Stomach smooth muscle (tissue), 2 donors: ENCODE measurements around the gene ARMS2.

Experiments used
- H3K27ac ChIP-seq: one replicate; pipeline ENCODE4 v1.7.0; 2013; ENCODE audit warnings: mild to moderate bottlenecking, low read length, inconsistent platforms
- H3K27me3 ChIP-seq, 2 donors: one replicate each; pipeline ENCODE4 v1.7.0; 2013; ENCODE audit warnings: low read length in 2 of 2; ENCODE audit not compliant: insufficient read depth in 2 of 2, control insufficient read depth in 1 of 2
- H3K36me3 ChIP-seq, 2 donors: one replicate each; pipeline ENCODE4 v1.7.0; 2013; ENCODE audit warnings: low read length in 2 of 2; ENCODE audit not compliant: control insufficient read depth in 2 of 2, insufficient read depth in 2 of 2
- H3K4me1 ChIP-seq: one replicate; pipeline ENCODE4 v1.7.0; 2013; ENCODE audit warnings: low read length; ENCODE audit not compliant: control insufficient read depth, insufficient read depth
- H3K4me3 ChIP-seq, 2 donors: one replicate each; pipeline ENCODE4 v1.7.0; 2013; ENCODE audit warnings: low read length in 2 of 2
- H3K9ac ChIP-seq, 2 donors: one replicate each; pipeline ENCODE4 v1.7.0; 2013; ENCODE audit warnings: low read length in 2 of 2, mild to moderate bottlenecking in 1 of 2
- H3K9me3 ChIP-seq, 2 donors: one replicate each; pipeline ENCODE4 v1.7.0; 2013; ENCODE audit warnings: low read length in 2 of 2; ENCODE audit not compliant: control insufficient read depth in 2 of 2
- donor health status: healthy.
- donor health status: Pancreatic carcinoma.

Gene ARMS2

DNA sequence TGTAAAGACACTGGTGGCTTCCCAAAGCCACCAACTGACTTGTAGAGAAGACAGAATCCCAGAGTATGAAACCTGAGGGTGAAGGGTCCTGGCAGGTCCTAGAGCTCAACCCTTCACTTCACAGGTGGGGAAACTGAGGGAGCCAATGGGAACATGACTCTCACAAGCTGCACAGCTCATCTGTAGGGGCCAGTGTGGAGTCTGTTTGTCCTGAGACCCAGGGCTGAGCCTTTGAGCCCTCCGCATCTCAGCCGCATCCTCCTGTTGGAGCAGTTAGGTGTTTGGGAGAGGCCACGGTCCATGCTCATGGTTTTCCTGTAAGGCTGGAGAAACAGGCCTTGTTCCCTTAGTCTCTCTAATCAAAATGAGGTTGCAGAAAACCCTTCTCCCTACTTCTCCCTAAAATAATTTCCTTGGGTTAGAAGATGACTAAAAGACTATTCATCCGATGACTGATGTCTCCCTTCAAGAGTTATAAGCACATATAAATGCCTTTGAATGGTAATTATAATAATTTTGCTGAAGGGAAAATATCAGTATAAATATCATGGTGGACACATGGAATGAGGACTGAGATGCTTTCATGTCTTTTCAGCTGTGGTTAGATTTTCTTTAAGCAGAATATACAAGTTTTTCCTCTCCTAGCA lies 17.2 kb downstream of the ARMS2 start:
- no peak overlapping the region for H3K9ac ChIP-seq
- H3K27ac ChIP-seq, result no peak overlapping the region
- peaks cover 39% of the 10 kb centered on the region for H3K4me1 ChIP-seq
- H3K4me3 ChIP-seq, result no peak overlapping the region
- no peaks in the 10 kb centered on the region for H3K9me3 ChIP-seq
- H3K27me3 ChIP-seq, result no peaks in the 10 kb centered on the region
- H3K36me3 ChIP-seq, result no peaks in the 10 kb centered on the region

DNA sequence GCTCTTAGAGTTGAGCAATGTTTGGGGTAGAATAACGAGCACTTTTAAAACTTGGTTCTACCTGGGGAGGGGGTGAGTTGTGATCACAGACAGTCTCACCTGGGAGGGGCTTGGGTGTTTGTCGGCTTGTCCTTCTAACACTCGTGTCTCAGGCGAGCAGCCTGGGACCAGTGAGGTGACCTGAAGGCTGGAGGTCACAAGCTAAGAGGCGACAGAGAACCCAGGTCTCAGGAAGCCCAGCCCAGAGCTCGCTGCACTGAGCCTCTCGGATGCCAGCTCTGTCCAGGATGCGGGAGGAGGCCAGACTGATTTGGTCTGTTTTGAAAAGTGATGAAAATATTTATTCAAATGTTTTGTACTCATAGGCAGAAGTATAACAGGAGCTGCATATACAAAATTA lies 18.7 kb downstream of the ARMS2 start:
- H3K27me3 ChIP-seq, result no peaks in the 10 kb centered on the region
- no peak overlapping the region for H3K27ac ChIP-seq
- no peak overlapping the region for H3K4me3 ChIP-seq
- H3K4me1 ChIP-seq, result peaks cover 51% of the 10 kb centered on the region
- H3K9ac ChIP-seq, result no peak overlapping the region
- no peaks in the 10 kb centered on the region for H3K9me3 ChIP-seq
- no peaks in the 10 kb centered on the region for H3K36me3 ChIP-seq

DNA sequence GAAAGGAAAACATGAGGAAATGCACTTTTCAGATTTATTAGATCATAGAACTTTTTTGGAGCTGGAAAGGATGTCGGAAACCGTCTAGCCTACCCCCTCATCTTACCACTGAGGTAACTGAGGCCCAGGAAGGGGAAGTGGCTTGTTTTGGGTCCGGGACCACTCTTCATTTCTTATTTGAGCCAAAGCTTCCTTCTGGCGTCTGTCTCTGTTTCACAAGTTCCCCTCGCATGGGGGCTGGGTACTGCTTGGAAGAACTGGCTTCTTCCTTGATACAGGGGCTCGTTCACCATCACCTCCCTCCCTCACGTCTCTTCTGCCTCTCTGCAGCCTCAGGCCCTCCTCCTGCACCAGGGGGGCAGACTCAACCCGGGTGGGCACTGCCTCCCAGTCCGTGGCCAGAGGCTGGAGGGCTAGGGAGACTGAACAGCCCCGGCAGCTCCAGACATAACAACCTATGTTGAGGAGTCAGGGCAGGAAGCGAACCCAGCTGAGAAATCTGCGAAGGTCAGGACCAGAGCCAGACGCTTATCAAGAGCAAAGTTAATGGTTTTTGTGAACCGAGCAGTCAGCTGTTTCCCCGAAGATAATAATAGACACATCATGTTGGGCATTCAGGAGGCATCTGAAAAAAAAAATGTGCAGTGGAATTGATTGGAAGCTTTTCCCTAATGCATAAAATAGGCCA lies 19.8 kb downstream of the ARMS2 start:
- Histone ChIP-seq H3K9me3 (no peaks in the 10 kb centered on the region), H3K36me3 (no peaks in the 10 kb centered on the region), H3K27me3 (no peaks in the 10 kb centered on the region), H3K4me1 (peaks cover 51% of the 10 kb centered on the region), H3K9ac (no peak overlapping the region), H3K4me3 (peak overlapping the region in 1 of 2 donors; percentile 18), H3K27ac (peak overlapping the region; percentile 49)

DNA sequence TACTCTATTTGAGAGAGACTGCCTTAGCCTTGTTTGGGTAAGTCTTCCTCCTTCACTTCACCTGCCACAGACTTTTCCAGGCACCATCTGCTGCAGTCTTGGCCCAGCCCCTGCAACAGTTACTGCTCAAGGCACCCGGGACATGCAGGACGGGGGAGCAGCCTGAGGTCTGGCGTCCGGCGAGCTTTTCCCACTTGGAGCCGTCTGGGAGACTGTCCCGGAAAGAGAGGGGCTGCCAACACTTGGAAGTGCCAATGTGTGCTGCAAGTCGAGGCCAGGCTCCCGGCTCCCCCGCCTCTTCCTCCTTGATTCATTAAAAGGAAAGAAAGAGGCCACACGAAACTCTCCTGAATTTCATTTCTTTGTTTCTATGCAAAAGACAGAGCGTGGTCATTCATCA lies 20.6 kb downstream of the ARMS2 start:
- H3K27ac ChIP-seq, result peak overlapping the region; percentile 49
- no peaks in the 10 kb centered on the region for H3K36me3 ChIP-seq
- H3K4me1 ChIP-seq, result peaks cover 52% of the 10 kb centered on the region
- H3K9ac ChIP-seq, result no peak overlapping the region
- peak overlapping the region in 1 of 2 donors; percentile 49 for H3K4me3 ChIP-seq
- no peaks in the 10 kb centered on the region for H3K9me3 ChIP-seq
- no peaks in the 10 kb centered on the region for H3K27me3 ChIP-seq

DNA sequence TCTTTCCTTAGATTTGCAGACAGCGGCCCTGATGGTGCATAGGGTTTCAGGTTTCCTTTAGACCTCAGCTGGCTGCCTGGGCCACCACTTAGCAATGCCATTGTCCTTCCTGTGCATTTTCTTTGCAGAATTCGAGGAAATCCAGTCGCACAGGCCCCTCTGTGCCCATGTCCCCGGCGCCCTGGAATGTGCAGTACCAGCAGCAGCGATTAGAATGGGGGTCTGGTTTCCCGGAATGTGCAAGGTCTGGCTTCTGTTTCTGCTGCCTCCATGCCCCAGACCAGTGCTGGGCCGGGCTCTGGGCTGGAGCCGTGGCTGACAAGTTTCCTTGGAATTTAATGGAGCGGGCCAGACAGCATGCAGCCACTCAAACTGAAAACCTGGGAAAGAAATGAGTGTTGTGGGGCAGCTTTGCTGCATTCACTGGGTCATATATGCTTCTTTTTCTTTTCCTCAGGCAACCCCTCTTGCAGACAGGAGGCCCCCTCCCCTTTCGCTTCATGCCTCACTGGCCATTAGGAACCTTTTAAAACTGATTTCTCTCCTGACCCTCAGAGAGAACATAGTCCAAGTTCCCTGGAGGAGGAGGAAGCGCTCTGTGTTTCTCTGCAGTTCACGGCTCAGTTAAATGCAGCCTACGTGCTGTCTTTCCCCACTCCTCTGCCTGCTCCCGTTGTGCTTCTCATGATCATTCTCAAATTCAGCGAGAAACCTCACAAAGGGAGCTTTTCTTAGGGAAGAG lies 21.3 kb downstream of the ARMS2 start:
- Histone ChIP-seq H3K9ac (peak overlapping the region; percentile 13 to 17), H3K4me1 (peaks cover 55% of the 10 kb centered on the region), H3K9me3 (no peaks in the 10 kb centered on the region), H3K36me3 (no peaks in the 10 kb centered on the region), H3K27ac (peak overlapping the region; percentile 49), H3K4me3 (peak overlapping the region; percentile 23 to 49), H3K27me3 (no peaks in the 10 kb centered on the region)

- Histone ChIP-seq H3K9ac (peak overlapping the region in 1 of 2 donors; percentile 17), H3K27me3 (no peaks in the 10 kb centered on the region), H3K4me3 (peak overlapping the region in 1 of 2 donors; percentile 40), H3K4me1 (peaks cover 55% of the 10 kb centered on the region), H3K9me3 (no peaks in the 10 kb centered on the region), H3K27ac (peak overlapping the region; percentile 49), H3K36me3 (no peaks in the 10 kb centered on the region)
Measured at GRCh38 chr10:122476333-122476695, 21.9 kb downstream of the ARMS2 start.

GRCh38 chr10:122477436-122477835 lies 23.0 kb downstream of the ARMS2 start:
- no peak overlapping the region for H3K9ac ChIP-seq

GRCh38 chr10:122478971-122479370 lies 24.5 kb downstream of the ARMS2 start:
- no peaks in the 10 kb centered on the region for H3K9me3 ChIP-seq
- peaks cover 49% of the 10 kb centered on the region for H3K4me1 ChIP-seq
- no peak overlapping the region for H3K9ac ChIP-seq
- H3K27ac ChIP-seq, result no peak overlapping the region
- H3K27me3 ChIP-seq, result no peaks in the 10 kb centered on the region
- H3K36me3 ChIP-seq, result no peaks in the 10 kb centered on the region
- H3K4me3 ChIP-seq, result no peak overlapping the region

More at GRCh38 chr10:122477436-122477835, 23.0 kb downstream of the ARMS2 start:
- Histone ChIP-seq H3K4me1 (peaks cover 55% of the 10 kb centered on the region), H3K27ac (peak overlapping the region; percentile 24), H3K36me3 (no peaks in the 10 kb centered on the region), H3K4me3 (peak overlapping the region; percentile 15 to 19), H3K27me3 (no peaks in the 10 kb centered on the region), H3K9me3 (no peaks in the 10 kb centered on the region)

DNA sequence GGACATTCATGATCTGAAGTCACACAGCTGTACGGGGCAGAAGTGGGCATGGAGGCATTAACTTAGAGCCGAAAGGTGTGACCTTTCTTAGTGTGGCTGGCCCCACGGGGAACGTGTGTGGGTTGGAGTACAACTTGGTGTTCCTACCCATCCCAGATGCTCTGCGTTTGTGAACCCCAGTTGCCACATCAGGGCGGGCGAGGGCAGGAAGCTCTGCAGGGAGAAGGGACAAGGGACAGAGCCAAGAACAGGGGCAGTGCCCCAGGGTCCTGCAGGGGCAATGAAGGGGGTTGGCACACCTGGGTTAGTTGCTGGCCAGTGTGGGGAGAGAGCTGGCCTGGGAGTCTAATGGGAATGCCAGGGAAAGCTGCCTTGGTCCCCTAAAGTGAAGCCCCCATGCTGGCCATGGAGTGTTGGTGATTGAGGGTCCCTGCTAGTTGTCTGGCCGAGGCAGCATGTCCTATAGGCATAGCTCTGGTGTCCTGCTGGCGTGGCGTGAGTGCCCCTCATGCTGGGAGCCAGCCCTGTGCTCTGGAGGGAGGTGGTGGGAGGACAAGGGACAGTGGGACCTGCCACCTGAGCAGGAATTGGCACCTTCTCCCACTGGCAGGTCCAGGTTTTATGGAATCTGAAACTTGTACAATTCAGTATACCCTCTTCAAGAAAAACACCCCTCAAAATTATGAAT lies 25.8 kb downstream of the ARMS2 start:
- H3K27me3 ChIP-seq, result no peaks in the 10 kb centered on the region
- H3K4me3 ChIP-seq, result no peak overlapping the region
- no peaks in the 10 kb centered on the region for H3K36me3 ChIP-seq
- H3K27ac ChIP-seq, result no peak overlapping the region
- no peaks in the 10 kb centered on the region for H3K9me3 ChIP-seq
- H3K9ac ChIP-seq, result no peak overlapping the region
- H3K4me1 ChIP-seq, result peaks cover 50% of the 10 kb centered on the region

GRCh38 chr10:122481296-122482056 lies 27.0 kb downstream of the ARMS2 start:
- Histone ChIP-seq H3K27ac (no peak overlapping the region), H3K9ac (no peak overlapping the region), H3K4me1 (peaks cover 50% of the 10 kb centered on the region)

More at GRCh38 chr10:122481296-122482056, 27.0 kb downstream of the ARMS2 start:
- no peaks in the 10 kb centered on the region for H3K27me3 ChIP-seq
- no peak overlapping the region for H3K4me3 ChIP-seq
- no peaks in the 10 kb centered on the region for H3K9me3 ChIP-seq
- H3K36me3 ChIP-seq, result no peaks in the 10 kb centered on the region
